Measurements from ENCODE around the gene FEZ2. TPM values are rescaled to one million over a fixed set of nuclear protein-coding genes. Genes with fewer than 3 reads are reported as not detected.

FEZ2 gene
- total RNA-seq, 2 donors from 2014 or later = 34.3 to 50.0 TPM

- no peak for DNase-seq
- Histone ChIP-seq H3K4me3 (no peak overlapping the region), H3K9me3 (no peaks in the 10 kb centered on the region), H3K9ac (ENCODE audit: low read depth in 2 of 2, low read length in 2 of 2) (no peak overlapping the region), H3K4me1 (no peaks in the 10 kb centered on the region), H3K27ac (no peak overlapping the region), H3K36me3 (no peaks in the 10 kb centered on the region), H3K27me3 (no peaks in the 10 kb centered on the region)
- TF ChIP-seq CTCF (IDR thresholded peaks at IDR 0.05) = no peak
- intact Hi-C loops (cut with DNase I) = loop anchor here (10.0 kb wide), 1 partner anchor 125 kb away; no protein-coding TSS in a partner anchor
Measured at GRCh38 chr2:36539631-36540030, 58.3 kb downstream of the FEZ2 start.

GRCh38 chr2:36538335-36538734 is 59.6 kb downstream of the FEZ2 start:
- intact Hi-C loops (cut with DNase I) = no loop called here
- no peaks in the 10 kb centered on the region for H3K9me3 ChIP-seq
- no peak overlapping the region for H3K9ac ChIP-seq (ENCODE audit: low read depth in 2 of 2, low read length in 2 of 2)
- no peak overlapping the region for H3K27ac ChIP-seq
- no peak for DNase-seq
- no peak overlapping the region for H3K4me3 ChIP-seq
- H3K27me3 ChIP-seq = no peaks in the 10 kb centered on the region
- H3K4me1 ChIP-seq = no peaks in the 10 kb centered on the region
- no peaks in the 10 kb centered on the region for H3K36me3 ChIP-seq
- no peak for TF ChIP-seq CTCF (IDR thresholded peaks at IDR 0.05)

- H3K4me3 ChIP-seq = no peak overlapping the region
- H3K36me3 ChIP-seq = no peaks in the 10 kb centered on the region
- intact Hi-C loops (cut with DNase I) = no loop called here
- H3K27me3 ChIP-seq = no peaks in the 10 kb centered on the region
- no peaks in the 10 kb centered on the region for H3K9me3 ChIP-seq
- H3K4me1 ChIP-seq = no peaks in the 10 kb centered on the region
- DNase-seq = no peak
- no peak overlapping the region for H3K9ac ChIP-seq (ENCODE audit: low read depth in 2 of 2, low read length in 2 of 2)
- H3K27ac ChIP-seq = no peak overlapping the region
- no peak for TF ChIP-seq CTCF (IDR thresholded peaks at IDR 0.05)
Measured at GRCh38 chr2:36536776-36537175, 61.2 kb downstream of the FEZ2 start.

GRCh38 chr2:36535099-36535498 is 62.9 kb downstream of the FEZ2 start:
- H3K4me3 ChIP-seq = no peak overlapping the region
- intact Hi-C loops (cut with DNase I) = no loop called here
- no peaks in the 10 kb centered on the region for H3K4me1 ChIP-seq
- no peaks in the 10 kb centered on the region for H3K36me3 ChIP-seq
- no peak overlapping the region for H3K9ac ChIP-seq (ENCODE audit: low read depth in 2 of 2, low read length in 2 of 2)
- no peaks in the 10 kb centered on the region for H3K27me3 ChIP-seq
- TF ChIP-seq CTCF (IDR thresholded peaks at IDR 0.05) = no peak
- H3K27ac ChIP-seq = no peak overlapping the region
- H3K9me3 ChIP-seq = no peaks in the 10 kb centered on the region
- no peak for DNase-seq

- Histone ChIP-seq H3K9me3 (no peaks in the 10 kb centered on the region), H3K9ac (ENCODE audit: low read depth in 2 of 2, low read length in 2 of 2) (no peak overlapping the region), H3K4me1 (no peaks in the 10 kb centered on the region), H3K27me3 (no peaks in the 10 kb centered on the region), H3K4me3 (no peak overlapping the region), H3K27ac (no peak overlapping the region), H3K36me3 (no peaks in the 10 kb centered on the region)
- TF ChIP-seq CTCF (IDR thresholded peaks at IDR 0.05) = no peak
- intact Hi-C loops (cut with DNase I) = no loop called here
- no peak for DNase-seq
Measured at GRCh38 chr2:36534275-36534799, 63.6 kb downstream of the FEZ2 start.
